GM21526 (cell line): ENCODE measurements around the gene ME2.
"Not testable (repeated sequence)": the region's sequence is repeated elsewhere in the genome, so short reads cannot be mapped to it uniquely, and the experiment has no call there.

Experiments
- ATAC-seq: cut with Tn5 transposase; IDR thresholded peaks from one replicate; pipeline ENCODE4 v1.9.1; 2021; ENCODE audit warnings: moderate library complexity; ENCODE audit not compliant: unreplicated experiment, low FRiP score

ME2 gene

DNA sequence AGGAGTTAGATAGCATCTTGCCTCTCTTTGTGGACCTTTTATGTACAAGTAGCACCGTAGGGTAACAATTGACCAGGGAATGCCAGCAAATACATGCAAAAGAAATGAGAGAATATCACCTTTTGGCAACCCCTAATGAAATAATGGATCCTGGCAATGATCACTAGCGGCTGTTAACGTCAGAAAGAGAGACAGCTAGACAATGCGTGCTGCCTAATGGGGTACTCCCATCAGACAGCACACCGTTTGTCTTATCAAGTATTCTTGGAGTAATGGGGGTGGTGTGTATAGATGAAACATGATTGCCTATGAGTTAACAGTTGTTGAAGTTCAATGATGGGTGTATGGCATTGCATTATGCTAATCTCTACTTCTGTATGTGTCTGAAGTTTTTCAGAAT lies 90.5 kb downstream of the ME2 start:
- no peak for ATAC-seq

DNA sequence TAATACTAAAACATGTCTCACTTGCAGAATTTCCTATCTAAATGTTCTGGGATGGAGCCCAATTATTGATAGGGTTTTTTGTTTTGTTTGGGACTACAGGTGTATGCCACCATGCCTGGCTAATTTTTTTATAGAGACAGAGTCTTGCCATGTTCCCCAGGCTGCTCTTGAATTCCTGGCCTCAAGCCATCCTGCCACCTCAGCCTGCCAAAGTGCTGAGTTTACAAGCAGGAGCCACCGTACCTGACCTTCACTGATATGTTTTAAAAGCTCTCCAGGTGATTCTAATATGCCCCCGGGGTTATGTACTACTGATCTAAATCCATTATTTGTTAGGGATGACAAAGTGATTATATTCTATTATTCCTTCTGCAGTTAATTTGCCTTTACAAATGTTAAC lies 91.1 kb downstream of the ME2 start:
- no peak for ATAC-seq

DNA sequence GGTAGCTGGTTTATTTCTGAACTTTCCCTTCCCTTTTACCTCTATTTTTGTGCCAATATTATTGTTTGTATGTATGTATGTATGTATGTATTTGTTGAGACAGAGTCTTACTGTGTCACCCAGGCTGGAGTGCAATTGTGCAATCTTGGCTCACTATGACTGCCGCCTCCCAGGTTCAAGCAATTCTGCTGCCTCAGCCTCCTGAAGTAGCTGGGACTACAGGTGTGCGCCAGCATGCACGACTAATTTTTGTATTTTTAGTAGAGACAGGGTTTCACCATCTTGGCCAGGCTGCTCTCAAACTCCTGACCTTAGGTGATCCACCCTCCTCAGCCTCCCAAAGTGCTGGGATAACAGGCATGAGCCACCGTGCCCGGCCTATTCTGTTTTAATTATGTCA lies 93.5 kb downstream of the ME2 start:
- not testable (repeated sequence) for ATAC-seq

DNA sequence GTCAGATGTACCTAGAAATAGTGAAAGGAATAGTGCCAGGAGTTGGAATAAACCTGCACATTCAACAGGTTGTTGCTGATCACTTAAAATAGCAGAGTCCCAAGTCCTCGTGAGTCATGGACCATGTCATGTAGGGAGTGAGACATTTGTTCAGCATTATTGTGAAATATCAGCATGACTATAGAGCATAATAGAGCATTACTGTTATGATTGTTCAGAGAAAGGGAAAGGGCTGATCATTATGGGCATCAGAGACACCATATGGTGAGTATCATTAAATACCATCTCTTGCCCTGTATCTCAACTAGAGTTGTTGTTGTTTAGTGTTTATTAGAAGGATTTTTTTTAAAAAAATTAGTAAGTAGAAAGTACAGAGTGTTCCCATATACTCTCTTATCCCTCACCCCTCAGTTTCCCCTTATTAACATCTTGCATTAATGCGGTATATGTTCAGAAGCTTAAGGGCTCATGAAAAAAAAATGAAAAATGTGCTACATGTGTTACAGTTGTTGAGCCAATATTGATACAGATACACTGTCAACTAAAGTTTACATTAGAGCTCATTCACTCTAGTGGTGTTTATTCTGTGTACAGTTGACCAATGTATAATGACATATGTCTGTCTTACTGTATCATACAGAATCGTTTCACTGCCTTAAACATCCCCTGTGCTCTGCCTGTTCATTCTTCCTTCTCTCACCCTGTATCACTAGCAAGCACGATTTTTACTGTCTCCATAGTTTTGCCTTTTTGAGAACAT lies 94.6 kb downstream of the ME2 start:
- no peak for ATAC-seq

DNA sequence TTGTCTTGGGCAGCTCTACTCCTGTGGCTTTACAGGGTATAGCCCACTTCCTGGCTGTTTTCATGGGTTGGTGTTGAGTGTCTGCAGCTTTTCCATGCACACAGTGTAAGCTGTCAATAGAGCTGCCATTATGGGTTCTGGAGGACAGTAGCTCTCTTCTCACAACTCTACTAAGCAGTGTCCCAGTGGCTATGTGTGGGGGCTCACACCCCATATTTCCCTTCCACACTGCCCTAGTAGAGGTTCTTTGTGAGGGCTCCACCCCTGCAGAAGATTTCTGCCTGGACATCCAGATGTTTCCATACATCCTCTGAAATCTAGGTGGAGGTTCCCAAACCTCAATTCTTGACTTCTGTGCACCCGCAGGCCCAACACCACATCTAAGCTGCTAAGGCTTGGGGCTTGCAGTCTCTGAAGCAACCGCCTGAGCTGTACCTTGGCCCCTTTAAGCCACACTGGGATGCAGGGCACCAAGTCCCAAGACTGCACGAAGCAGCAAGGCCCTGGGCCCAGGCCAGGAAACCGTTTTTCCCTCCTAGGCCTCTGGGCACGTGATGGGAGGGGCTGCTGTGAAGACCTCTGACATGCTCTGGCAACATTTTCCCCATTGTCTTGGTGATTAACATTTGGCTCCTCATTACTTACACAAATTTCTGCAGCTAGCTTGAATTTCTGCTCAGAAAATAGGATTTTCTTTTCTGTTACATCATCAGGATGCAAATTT lies 98.3 kb downstream of the ME2 start:
- no peak for ATAC-seq

DNA sequence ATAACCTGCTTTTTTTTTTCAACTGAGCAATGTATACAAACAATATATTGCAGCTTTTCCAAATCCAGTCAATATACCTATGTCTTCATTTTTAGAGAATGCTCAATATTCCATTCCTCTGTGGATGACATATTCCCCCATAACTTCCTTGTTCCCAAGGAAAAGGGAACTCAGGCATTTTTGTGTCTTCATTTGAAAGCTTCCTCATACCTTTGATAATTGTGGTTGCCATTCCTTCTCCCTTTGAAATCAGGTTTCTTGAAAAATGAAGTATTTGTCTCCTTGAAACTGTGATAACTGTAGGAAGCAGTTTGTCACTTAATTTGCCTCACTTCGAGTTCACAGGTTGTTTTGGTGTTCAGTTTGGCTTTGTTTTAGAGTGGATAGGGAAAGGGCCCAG lies 102.5 kb downstream of the ME2 start:
- ATAC-seq: no peak

DNA sequence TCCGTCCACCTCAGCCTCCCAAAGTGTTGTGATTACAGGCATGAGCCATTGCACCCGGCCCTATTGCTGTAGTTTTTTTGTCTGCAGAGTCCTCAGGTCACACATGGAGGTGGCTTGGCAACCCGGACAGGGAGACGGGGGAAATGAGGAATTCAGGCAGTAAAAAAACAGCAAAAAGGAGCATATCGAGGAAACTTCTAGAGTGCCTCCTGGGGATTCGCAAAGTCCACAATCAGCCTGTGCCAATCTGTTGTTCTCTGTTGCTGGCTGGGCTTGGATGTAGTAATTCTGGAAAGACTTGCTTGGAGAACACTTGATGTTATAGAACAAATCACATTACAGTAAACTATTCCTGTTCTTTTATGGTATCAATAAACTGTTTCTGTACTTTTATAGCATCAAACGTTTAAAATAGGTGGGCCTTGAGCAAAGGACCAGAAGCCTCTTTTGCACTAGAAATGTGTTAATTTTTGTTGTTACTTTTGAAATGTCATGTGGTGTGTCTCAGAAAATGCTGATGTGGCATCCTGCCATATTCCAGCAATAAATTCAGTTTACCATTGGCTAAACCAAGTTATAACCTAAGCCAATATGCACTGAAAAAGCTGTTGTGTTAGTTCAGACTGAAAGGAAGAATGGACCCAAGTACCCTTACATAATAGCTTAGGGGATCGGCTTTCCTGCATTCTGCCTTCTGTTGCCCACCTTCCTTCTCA lies 103.3 kb downstream of the ME2 start:
- no peak for ATAC-seq

DNA sequence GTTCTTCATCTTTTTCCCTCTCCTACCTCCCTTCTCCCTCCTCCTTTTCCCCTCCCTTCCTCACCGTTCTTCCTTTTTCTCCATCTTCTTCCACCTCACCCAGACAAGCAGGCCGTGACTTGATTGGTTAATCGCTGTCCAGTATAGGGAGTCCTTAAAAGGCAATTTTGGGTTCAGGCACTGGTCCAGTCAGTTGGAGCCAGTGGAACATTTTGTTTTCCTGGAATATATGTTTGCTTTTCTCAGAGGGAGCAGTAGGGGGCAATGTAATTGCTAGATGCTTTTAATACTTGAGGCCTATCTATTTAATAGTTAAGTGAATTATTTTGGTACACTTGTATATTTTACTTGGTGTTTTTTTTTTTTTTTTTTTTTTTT lies 103.9 kb downstream of the ME2 start:
- no peak for ATAC-seq

DNA sequence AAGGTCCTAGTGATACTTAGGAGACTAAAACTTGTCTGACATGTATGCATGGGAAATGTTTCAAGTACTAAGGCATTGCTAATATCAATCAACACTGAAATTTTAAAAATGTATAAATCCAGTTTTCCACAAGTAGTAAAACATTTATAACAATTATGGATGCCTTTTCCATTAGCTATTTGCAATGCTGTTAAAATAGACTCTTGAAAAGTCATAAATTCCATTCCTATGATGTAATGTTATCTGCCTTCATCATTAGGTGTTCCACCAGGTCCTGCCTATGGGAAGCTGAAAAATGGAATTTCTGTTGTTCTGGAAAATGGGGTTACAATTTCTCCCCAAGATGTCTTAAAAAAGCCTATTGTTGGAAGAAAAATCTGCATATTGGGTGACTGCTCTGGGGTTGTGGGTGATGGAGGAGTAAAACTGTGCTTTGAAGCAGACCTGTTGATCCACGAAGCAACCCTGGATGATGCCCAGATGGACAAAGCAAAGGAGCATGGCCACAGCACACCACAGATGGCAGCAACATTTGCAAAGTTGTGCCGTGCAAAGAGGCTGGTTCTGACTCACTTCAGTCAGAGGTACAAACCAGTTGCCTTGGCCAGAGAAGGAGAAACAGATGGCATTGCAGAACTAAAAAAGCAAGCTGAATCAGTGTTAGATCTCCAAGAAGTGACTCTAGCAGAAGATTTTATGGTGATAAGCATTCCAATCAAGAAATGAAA lies 107.6 kb downstream of the ME2 start:
- ATAC-seq: no peak

DNA sequence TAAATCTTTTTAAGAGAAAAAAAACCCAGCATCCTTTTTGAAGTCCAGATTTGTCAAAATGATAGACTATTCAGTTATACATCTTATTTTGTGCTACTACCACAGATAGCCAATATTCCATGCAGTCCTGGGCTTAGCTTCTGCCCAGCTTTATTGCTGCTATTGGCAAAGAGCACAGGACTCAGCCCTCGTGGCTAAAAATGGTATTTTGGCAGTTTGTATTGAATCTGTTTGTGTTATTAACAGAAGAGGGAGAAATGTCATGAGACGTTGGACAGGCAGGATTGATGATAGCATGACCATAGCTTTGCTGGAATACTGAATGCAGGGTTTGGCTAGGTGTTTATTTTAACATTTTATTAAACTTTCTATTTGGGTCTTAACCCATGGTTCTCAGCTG lies 108.3 kb downstream of the ME2 start:
- ATAC-seq: no peak

DNA sequence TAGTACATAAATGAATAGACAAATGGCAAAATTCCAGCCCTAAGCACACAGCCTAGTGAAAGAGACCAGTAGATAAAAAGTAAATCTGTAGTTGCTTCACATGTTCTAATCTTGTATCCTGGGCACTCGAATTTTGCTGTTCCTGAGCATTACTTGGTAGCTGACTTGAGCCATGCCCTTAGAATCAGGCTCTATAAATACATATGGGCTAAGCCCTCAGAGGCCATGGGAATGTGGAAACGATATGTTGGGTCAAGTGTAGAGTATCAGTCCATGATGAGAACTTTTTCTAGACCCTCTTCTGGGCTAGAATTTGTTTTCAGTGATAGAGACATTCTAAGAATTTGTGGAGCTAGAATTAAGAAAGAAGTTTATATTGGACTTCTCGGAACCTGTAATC lies 110.8 kb downstream of the ME2 start:
- no peak for ATAC-seq

DNA sequence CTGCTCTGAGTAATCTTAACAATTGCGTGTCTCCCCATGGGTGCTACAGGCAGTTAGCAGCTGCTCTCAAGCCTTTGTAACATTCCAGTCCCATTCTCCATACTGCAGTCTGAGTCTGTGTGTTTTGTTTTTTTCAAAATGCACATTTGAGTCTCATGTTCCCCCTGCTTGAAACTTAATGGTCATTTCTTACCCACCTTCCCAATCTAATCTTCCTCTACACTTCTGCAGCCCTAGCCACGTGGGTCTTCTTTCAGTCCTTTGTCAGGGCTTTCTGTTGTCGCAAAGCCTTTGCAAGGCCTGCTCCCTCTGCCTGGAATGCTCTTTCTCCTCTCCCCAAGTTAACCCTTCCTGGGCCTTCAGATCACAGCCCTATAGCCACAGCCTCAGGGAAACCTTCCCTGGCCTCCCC lies 113.4 kb downstream of the ME2 start:
- ATAC-seq: no peak

DNA sequence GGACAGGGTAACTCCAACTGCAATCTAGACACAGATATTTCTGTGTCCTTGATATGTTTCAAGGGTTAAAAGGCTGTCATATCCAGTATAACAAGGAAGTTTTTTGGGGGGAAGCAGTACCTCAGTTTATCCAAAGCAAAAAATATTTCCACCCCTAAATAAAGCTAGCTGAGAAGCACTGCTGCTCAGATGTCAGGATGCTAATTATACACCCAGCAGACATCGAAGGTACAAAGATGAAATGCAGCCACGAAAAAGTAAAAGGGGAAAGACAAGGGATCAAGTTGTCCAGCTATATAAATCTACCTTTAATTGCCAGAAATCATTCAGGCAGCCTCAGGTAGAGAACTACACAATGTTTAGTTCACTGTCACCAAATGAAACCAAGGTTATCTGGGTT lies 115.1 kb downstream of the ME2 start:
- ATAC-seq: no peak

DNA sequence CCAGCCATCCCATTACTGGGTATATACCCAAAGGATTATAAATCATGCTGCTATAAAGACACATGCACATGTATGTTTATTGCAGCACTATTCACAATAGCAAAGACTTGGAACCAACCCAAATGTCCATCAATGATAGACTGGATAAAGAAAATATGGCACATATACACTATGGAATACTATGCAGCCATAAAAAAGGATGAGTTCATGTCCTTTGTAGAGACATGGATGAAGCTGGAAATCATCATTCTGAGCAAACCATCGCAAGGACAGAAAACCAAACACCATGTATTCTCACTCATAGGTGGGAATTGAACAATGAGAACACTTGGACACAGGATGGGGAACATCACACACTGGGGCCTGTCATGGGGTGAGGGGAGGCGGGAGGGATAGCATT lies 124.3 kb downstream of the ME2 start:
- not testable (repeated sequence) for ATAC-seq
